SKM-1 (cell line): ENCODE results near the gene TP53AIP1.

Experiments
- DNase-seq: peaks from one replicate; lab custom pipeline; 2025; ENCODE audit not compliant: unreplicated experiment; lab: John Stamatoyannopoulos, UW

Gene TP53AIP1

GRCh38 chr11:128942817-128943427 is at the start of gene TP53AIP1:
Gene TP53AIP1 (minus strand): TSS chr11:128942871. CDS start chr11:128937818, 5,053 bp downstream.
- no peak for DNase-seq

GRCh38 chr11:128988242-128988970 is 45.7 kb upstream of the TP53AIP1 start:
- no peak for DNase-seq

GRCh38 chr11:128985880-128986279 is 43.2 kb upstream of the TP53AIP1 start:
- no peak for DNase-seq

- no peak for DNase-seq
These were observed 40.4 kb upstream of the TP53AIP1 start for GRCh38 chr11:128983023-128983422.

GRCh38 chr11:128981254-128981653 is 38.6 kb upstream of the TP53AIP1 start:
- no peak for DNase-seq

- DNase-seq, result no peak
These were observed 28.0 kb upstream of the TP53AIP1 start for GRCh38 chr11:128970598-128971190.

- no peak for DNase-seq
These were observed 26.2 kb upstream of the TP53AIP1 start for GRCh38 chr11:128968916-128969315.

GRCh38 chr11:128967578-128967977 is 24.9 kb upstream of the TP53AIP1 start:
- no peak for DNase-seq

- DNase-seq, result no peak
These were observed 22.8 kb upstream of the TP53AIP1 start for GRCh38 chr11:128965485-128965884.

- DNase-seq, result no peak
These were observed 21.8 kb upstream of the TP53AIP1 start for GRCh38 chr11:128964463-128964930.

GRCh38 chr11:128963744-128964325 is 21.2 kb upstream of the TP53AIP1 start:
- DNase-seq, result no peak

GRCh38 chr11:128962896-128963295 is 20.2 kb upstream of the TP53AIP1 start:
- no peak for DNase-seq

- no peak for DNase-seq
These were observed 19.0 kb upstream of the TP53AIP1 start for GRCh38 chr11:128961645-128962044.

GRCh38 chr11:128957202-128957482 is 14.5 kb upstream of the TP53AIP1 start:
- no peak for DNase-seq

GRCh38 chr11:128956401-128957201 is 13.9 kb upstream of the TP53AIP1 start:
- DNase-seq, result peak; percentile 55

GRCh38 chr11:128955636-128956035 is 13.0 kb upstream of the TP53AIP1 start:
- no peak for DNase-seq

- DNase-seq, result no peak
These were observed 10.5 kb upstream of the TP53AIP1 start for GRCh38 chr11:128953151-128953550.

- DNase-seq, result no peak
These were observed 7.3 kb upstream of the TP53AIP1 start for GRCh38 chr11:128949791-128950454.

GRCh38 chr11:128948583-128948982 is 5.9 kb upstream of the TP53AIP1 start:
- DNase-seq, result no peak

- DNase-seq, result no peak
These were observed 5.1 kb upstream of the TP53AIP1 start for GRCh38 chr11:128947773-128948172.

- DNase-seq, result no peak
These were observed 4.0 kb upstream of the TP53AIP1 start for GRCh38 chr11:128946648-128947047.
